GM12891 (cell line): ENCODE measurements around the gene CENPM.

Source experiments
- PAX5 ChIP-seq: IDR thresholded peaks from 2 replicates; pipeline ENCODE4 v1.6.1; 2011; ENCODE audit warnings: low read length, moderate library complexity, mild to moderate bottlenecking; ENCODE audit not compliant: insufficient read depth, severe bottlenecking
- POLR2A ChIP-seq: IDR thresholded peaks from 2 replicates; pipeline ENCODE4 v1.6.1; 2011; ENCODE audit warnings: low read depth, low read length, control low read depth
- POLR2AphosphoS5 ChIP-seq: IDR thresholded peaks from 2 replicates; pipeline ENCODE4 v1.6.1; 2011; ENCODE audit warnings: low read depth, low read length, control low read depth
- POU2F2 ChIP-seq: IDR thresholded peaks from 2 replicates; pipeline ENCODE4 v1.6.1; 2011; ENCODE audit warnings: low read depth, mild to moderate bottlenecking, control low read depth, low read length, moderate library complexity
- SPI1 ChIP-seq: IDR thresholded peaks from 2 replicates; pipeline ENCODE4 v1.6.1; 2011; ENCODE audit warnings: low read depth, low read length, control low read depth
- TAF1 ChIP-seq: IDR thresholded peaks from 2 replicates; pipeline ENCODE4 v1.6.1; 2011; ENCODE audit warnings: low read depth, low read length, control low read depth

- TF ChIP-seq TAF1 (no peak), POLR2AphosphoS5 (no peak), POLR2A (no peak), POU2F2 (no peak), SPI1 (no peak), PAX5 (no peak)
Observed at GRCh38 chr22:41893591-41894375, 53.2 kb downstream of the CENPM start.
